Fibroblast of lung (primary cell): ENCODE measurements around the gene UBAP1L.

Experiments used
- CTCF ChIP-seq, 2 donors: IDR thresholded peaks in 1 of 2; conservative IDR thresholded peaks in 1 of 2; 1 replicate in 1 of 2; 2 replicates in 1 of 2; pipeline ENCODE4 v1.5.1; 2011 to 2012; ENCODE audit warnings: low read length in 2 of 2, control low read depth in 1 of 2, inconsistent platforms in 1 of 2, low read depth in 1 of 2, mild to moderate bottlenecking in 1 of 2
- EZH2 ChIP-seq: IDR thresholded peaks from 2 replicates; pipeline ENCODE4 v1.5.1; 2012; ENCODE audit warnings: low read length, control low read depth, mild to moderate bottlenecking; ENCODE audit errors: missing control alignments

DNA sequence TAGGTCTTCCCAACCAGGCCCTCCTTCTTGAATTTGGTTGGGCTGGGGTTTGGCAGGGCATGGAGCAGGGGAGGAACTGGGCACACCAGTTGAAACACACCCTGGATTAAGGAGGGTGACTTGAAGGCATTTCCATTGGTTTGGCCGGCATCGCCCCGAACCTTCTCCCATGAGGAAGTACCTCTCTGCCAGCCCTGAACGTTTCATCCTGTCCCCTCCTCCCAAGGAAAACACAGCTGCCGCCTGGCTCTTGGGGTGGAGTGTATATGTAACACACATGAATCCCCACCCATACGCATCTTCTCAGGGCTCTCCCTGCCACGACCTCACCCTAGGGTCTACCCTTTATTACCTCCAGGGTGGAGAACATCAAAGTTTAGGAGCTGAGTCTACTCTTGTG is 14.6 kb downstream of the UBAP1L start:
- TF ChIP-seq CTCF (conservative IDR thresholded peaks at IDR 0.05 in 1 of 2, IDR thresholded peaks at IDR 0.05 in 1 of 2; ENCODE audit: low read depth in 1 of 2, low read length in 2 of 2) = no peak
- TF ChIP-seq EZH2 = no peak
